D341Med (cell line): ENCODE measurements around the gene SENP1.
"Not testable (repeated sequence)": the region's sequence is repeated elsewhere in the genome, so short reads cannot be mapped to it uniquely, and the experiment has no call there.

ENCODE experiments used
- DNase-seq: peaks from one replicate; pipeline ENCODE4 v3.0.0; 2012; ENCODE audit warnings: low spot score

SENP1 gene

GRCh38 chr12:48111312-48111693, 5.4 kb upstream of the SENP1 start:
- DNase-seq = not testable (repeated sequence)

GRCh38 chr12:48110691-48111311, 4.9 kb upstream of the SENP1 start:
- DNase-seq = no peak

- no peak for DNase-seq
These were observed 3.5 kb upstream of the SENP1 start for GRCh38 chr12:48109424-48109823.

GRCh38 chr12:48106681-48107613, 1.1 kb upstream of the SENP1 start:
- DNase-seq = no peak

- no peak for DNase-seq
These were observed 485 bp downstream of the SENP1 start for GRCh38 chr12:48105321-48105866.

GRCh38 chr12:48104531-48104930, 1.3 kb downstream of the SENP1 start:
- no peak for DNase-seq

- no peak for DNase-seq
These were observed 13.3 kb downstream of the SENP1 start for GRCh38 chr12:48092611-48093010.

- DNase-seq = no peak
These were observed 19.6 kb downstream of the SENP1 start for GRCh38 chr12:48086327-48086726.

- no peak for DNase-seq
These were observed 20.9 kb downstream of the SENP1 start for GRCh38 chr12:48084841-48085460.

- DNase-seq = no peak
These were observed 21.8 kb downstream of the SENP1 start for GRCh38 chr12:48084066-48084465.

- DNase-seq = no peak
These were observed 25.1 kb downstream of the SENP1 start for GRCh38 chr12:48080821-48081220.

GRCh38 chr12:48080285-48080684, 25.6 kb downstream of the SENP1 start:
- no peak for DNase-seq

- DNase-seq = no peak
These were observed 27.0 kb downstream of the SENP1 start for GRCh38 chr12:48078901-48079300.

GRCh38 chr12:48077111-48077510, 28.8 kb downstream of the SENP1 start:
- no peak for DNase-seq

GRCh38 chr12:48075832-48076231, 30.0 kb downstream of the SENP1 start:
- DNase-seq = no peak

GRCh38 chr12:48074266-48074665, 31.6 kb downstream of the SENP1 start:
- no peak for DNase-seq

GRCh38 chr12:48072266-48072665, 33.6 kb downstream of the SENP1 start:
- DNase-seq = no peak

- no peak for DNase-seq
These were observed 34.1 kb downstream of the SENP1 start for GRCh38 chr12:48071808-48072207.

GRCh38 chr12:48070731-48071130, 35.1 kb downstream of the SENP1 start:
- DNase-seq = no peak

GRCh38 chr12:48070033-48070432, 35.8 kb downstream of the SENP1 start:
- no peak for DNase-seq

GRCh38 chr12:48069241-48069640, 36.6 kb downstream of the SENP1 start:
- no peak for DNase-seq

GRCh38 chr12:48068457-48068856, 37.4 kb downstream of the SENP1 start:
- DNase-seq = no peak
